Fibroblast of villous mesenchyme (primary cell): Measurements from ENCODE around the gene SLC38A10. TPM values are rescaled to one million over a fixed set of nuclear protein-coding genes. Genes with fewer than 3 reads are reported as not detected.

ENCODE experiments used
- DNase-seq: peaks from one replicate; pipeline ENCODE4 v3.0.0-alpha.2; 2010; ENCODE audit warnings: low read depth
- H3K4me3 ChIP-seq: 2 replicates; pipeline ENCODE4 v1.5.1; 2011; ENCODE audit warnings: low read depth, mild to moderate bottlenecking, low read length
- total RNA-seq: library from RNA; depleted of rRNA; stranded (reverse); fragments of >200 nt; gene quantifications from 2 replicates; pipeline ENCODE4 v1.2.3, GENCODE V29; 2012
- TF ChIP-seq, protein P1 (sequence below): IDR thresholded peaks from 2 replicates; pipeline ENCODE4 v1.5.1; 2012; ENCODE audit warnings: low read depth, mild to moderate bottlenecking, low read length; ENCODE audit not compliant: insufficient read depth

The SLC38A10 gene
- total RNA-seq, 1 donor = 51.4 TPM

DNA sequence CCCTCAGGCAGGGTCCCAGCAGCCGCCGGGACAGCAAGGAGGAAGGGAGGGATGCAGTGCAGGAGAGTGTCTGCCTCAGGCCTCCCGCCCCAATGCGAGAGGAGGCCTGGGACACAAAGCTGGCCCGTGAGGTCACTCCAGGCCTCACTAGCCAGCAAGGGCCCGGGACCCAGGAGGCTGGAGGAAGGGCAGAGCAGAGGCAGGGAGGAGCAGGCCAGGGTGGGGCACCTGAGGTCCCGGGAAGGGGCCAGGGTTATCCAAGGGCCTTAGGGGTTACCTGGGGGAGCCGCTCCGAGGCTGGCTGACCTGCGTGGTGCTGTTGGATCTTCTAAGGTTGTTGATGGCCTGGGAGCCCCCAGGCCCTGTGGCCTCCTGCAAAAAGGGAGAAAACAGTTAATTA is 86.5 kb downstream of the SLC38A10 start:
- no peak overlapping the region for H3K4me3 ChIP-seq
- TF ChIP-seq, protein P1, sequence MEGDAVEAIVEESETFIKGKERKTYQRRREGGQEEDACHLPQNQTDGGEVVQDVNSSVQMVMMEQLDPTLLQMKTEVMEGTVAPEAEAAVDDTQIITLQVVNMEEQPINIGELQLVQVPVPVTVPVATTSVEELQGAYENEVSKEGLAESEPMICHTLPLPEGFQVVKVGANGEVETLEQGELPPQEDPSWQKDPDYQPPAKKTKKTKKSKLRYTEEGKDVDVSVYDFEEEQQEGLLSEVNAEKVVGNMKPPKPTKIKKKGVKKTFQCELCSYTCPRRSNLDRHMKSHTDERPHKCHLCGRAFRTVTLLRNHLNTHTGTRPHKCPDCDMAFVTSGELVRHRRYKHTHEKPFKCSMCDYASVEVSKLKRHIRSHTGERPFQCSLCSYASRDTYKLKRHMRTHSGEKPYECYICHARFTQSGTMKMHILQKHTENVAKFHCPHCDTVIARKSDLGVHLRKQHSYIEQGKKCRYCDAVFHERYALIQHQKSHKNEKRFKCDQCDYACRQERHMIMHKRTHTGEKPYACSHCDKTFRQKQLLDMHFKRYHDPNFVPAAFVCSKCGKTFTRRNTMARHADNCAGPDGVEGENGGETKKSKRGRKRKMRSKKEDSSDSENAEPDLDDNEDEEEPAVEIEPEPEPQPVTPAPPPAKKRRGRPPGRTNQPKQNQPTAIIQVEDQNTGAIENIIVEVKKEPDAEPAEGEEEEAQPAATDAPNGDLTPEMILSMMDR = no peak
- DNase-seq = no peak

DNA sequence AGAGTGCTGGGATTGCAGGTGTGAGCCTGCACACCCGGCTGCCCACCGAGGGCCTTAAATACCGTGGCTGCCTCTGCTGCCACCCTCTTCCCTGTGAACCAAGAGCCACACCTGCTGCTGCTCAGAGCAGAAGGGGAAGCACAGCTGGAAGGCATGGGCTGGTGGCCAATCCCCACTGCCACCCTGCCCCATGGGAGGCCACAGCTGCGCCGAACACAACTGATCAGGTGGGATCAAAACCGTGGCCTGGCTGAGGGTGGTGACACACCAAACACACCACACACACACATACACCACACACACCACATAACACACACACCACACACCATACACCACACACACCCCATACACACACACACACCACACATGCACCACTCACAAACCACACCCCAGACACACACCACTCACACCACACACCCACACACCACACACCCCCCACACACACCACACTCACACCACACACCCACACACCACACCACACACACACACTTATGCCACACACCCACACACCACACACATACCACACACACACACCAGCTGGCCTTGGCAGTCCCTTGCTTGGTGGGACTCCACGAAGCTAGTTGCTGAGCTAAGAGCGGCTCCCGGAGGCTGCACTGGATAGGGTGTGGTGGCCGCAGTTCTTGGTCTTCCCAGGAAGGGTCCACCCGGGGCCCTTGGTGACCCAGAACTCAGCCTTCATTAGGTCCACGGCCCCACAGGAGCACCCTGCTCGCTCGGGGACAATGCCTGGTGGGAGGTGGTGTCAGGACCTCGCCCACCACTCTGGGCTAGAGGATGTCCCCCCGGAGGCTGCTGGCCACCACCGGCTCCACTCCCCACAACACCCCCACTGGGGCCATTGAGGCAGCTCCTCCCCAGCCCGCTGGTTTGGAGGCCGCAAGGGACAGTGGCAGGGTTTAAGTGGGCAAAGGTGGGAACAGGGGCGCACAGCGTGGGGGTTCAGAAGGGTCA is 87.2 kb downstream of the SLC38A10 start:
- no peak overlapping the region for H3K4me3 ChIP-seq
- TF ChIP-seq, protein P1 = no peak
- DNase-seq = no peak

DNA sequence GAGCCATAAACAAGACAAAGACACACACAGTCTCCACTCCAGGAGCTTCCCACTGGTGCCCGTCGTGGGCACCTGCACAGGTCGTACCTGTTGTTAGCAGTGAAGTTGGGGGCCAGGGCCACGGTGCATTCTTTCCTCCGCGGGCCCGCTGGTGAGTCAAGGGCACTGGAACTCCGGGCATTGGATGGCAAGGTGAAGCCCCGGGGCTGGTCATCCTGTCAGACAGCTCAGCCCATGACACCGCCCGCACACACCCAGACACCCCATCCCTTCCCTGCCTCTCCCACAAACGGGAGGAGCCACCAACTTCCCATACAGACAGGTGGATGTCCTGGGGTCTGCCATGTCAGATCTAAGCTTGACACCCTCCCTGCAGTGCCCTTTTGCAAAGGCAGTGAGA is 88.5 kb downstream of the SLC38A10 start:
- TF ChIP-seq, protein P1 = no peak
- H3K4me3 ChIP-seq = no peak overlapping the region
- DNase-seq = no peak

- H3K4me3 ChIP-seq = no peak overlapping the region
- TF ChIP-seq, protein P1 = no peak
- no peak for DNase-seq
Observed at GRCh38 chr17:81206166-81206565, 88.9 kb downstream of the SLC38A10 start.

- DNase-seq = no peak
- TF ChIP-seq, protein P1 = no peak
- H3K4me3 ChIP-seq = no peak overlapping the region
Observed at GRCh38 chr17:81204578-81204977, 90.5 kb downstream of the SLC38A10 start.

DNA sequence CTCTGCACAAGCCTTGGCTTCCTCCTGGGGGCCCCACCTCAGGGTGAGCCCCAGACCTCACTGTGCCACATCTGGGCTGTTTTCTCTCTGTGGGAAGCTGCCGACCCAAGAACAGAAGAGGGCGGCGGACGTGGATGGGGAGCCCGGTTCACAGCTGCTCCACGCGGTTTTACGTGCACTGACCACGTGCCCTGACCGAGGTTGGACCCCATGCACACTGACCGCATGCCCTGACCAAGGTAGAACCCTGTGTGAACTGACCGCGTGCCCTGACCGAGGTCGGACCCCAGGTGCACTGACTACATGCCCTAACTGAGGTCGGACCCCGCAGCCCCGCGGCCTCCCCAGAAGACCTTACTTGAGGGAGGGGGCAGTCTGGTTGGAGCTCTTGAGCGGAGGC is 92.0 kb downstream of the SLC38A10 start:
- DNase-seq = no peak
- H3K4me3 ChIP-seq = no peak overlapping the region
- TF ChIP-seq, protein P1 = no peak
